Naive B cell (primary cell): ENCODE data around the gene ARID1A. TPM values are rescaled to one million over a fixed set of nuclear protein-coding genes. Genes with fewer than 3 reads are reported as not detected.
"Not testable (repeated sequence)": the region's sequence is repeated elsewhere in the genome, so short reads cannot be mapped to it uniquely, and the experiment has no call there.

Experiments
- ATAC-seq, 2 donors: fragments of 150-1000 bp; cut with Tn5 transposase; 2 replicates each; pipeline ENCODE4 v1.10.0; 2021; ENCODE audit warnings: low read depth in 2 of 2, mild to moderate bottlenecking in 2 of 2, moderate library complexity in 2 of 2
- DNase-seq: peaks from one replicate; pipeline ENCODE4 v3.0.0; 2022
- H3K27ac Mint-ChIP-seq, 6 donors: one replicate each; pipeline ENCODE4 v1.8.0; 2020 to 2022; ENCODE audit warnings: mild to moderate bottlenecking in 6 of 6, mixed read lengths in 6 of 6, moderate library complexity in 5 of 6, inconsistent platforms in 2 of 6
- H3K27me3 Mint-ChIP-seq, 3 donors: one replicate each; pipeline ENCODE4 v1.8.0; 2021 to 2022; ENCODE audit warnings: mixed read lengths in 3 of 3, mild to moderate bottlenecking in 1 of 3
- H3K36me3 Mint-ChIP-seq, 2 donors: one replicate each; pipeline ENCODE4 v1.8.0; 2020 to 2022; ENCODE audit warnings: mixed read lengths in 2 of 2, inconsistent platforms in 1 of 2, mild to moderate bottlenecking in 1 of 2
- H3K4me1 Mint-ChIP-seq, 3 donors: one replicate each; pipeline ENCODE4 v1.8.0; 2020 to 2022; ENCODE audit warnings: mixed read lengths in 3 of 3, inconsistent platforms in 1 of 3, mild to moderate bottlenecking in 1 of 3, moderate library complexity in 1 of 3
- H3K4me3 Mint-ChIP-seq, 8 donors: one replicate each; pipeline ENCODE4 v1.8.0; 2020 to 2022; ENCODE audit warnings: mild to moderate bottlenecking in 8 of 8, mixed read lengths in 8 of 8, moderate library complexity in 8 of 8, inconsistent platforms in 2 of 8
- H3K9me3 Mint-ChIP-seq, 7 donors: one replicate each; pipeline ENCODE4 v1.8.0; 2020 to 2022; ENCODE audit warnings: mixed read lengths in 7 of 7, mild to moderate bottlenecking in 5 of 7, inconsistent platforms in 2 of 7, moderate library complexity in 1 of 7
- polyA plus RNA-seq, 6 donors: library from polyadenylated mRNA; unstranded; fragments of 300-500 nt; fragmentation: Illumina TruSeq; gene quantifications; one replicate each; pipeline ENCODE4 v1.2.3, GENCODE V29; 2021; ENCODE audit warnings: low read depth in 6 of 6

Gene ARID1A
- polyA plus RNA-seq, result 10 to 100 TPM in 5 of 6 donors, 1 to 10 TPM in 1; 8.8 to 38.2 (median 18.9) TPM

DNA sequence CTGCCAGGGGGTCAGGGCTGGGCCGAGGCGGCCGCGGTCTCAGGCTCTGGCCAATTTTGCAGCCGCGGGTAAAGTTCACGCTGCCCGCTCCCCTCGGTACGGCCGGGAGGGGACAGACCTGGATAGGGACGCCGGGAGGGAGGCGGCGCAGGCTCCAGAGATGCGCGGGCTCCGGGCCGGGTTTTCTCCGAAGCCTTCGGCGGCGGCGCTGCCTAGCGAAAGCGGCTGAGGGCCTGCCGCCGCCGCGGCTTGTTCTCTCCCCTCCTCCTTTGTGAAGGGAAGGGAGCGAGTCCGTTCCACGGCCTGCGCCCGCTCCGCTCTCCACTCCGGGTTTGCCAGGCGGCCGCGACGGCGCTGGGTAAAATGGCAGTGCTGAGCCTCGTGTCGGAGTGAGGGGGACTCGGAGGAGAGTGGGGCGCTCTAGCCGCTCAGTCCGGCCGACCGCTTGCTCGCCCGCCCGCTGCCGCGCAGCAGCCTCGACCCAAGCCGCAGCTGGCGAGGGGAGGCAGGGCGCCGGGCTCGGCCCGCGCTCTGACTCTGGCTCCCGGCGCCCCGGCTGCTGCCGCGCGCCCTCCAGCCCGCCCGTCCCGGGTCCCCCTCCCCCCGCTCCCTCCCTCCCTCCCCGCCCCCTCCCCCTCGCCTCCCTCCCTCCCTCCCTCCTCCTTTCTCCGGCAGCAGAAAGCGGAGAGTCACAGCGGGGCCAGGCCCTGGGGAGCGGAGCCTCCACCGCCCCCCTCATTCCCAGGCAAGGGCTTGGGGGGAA, at the start of gene ARID1A:
TSS of gene ARID1A (plus strand) at position 660 of the 763 bp plus-strand sequence. CDS start 389 bp downstream, outside the sequence.
- no peaks in the 10 kb centered on the region for H3K9me3 Mint-ChIP-seq
- peak; percentile 46 to 53 for ATAC-seq
- peak; percentile 98 for DNase-seq
- peak within 1 kb of the TSS in 7 of 8 donors; percentile 86 to 99 (median 96) for H3K4me3 Mint-ChIP-seq
- H3K27ac Mint-ChIP-seq, result peak within 1 kb of the TSS; percentile 66 to 96 (median 90)
- peaks cover 25 to 36% (median 34%) of the 10 kb centered on the region in 3 donors for H3K4me1 Mint-ChIP-seq
- no peaks in the 10 kb centered on the region for H3K36me3 Mint-ChIP-seq
- no peaks in the 10 kb centered on the region for H3K27me3 Mint-ChIP-seq

DNA sequence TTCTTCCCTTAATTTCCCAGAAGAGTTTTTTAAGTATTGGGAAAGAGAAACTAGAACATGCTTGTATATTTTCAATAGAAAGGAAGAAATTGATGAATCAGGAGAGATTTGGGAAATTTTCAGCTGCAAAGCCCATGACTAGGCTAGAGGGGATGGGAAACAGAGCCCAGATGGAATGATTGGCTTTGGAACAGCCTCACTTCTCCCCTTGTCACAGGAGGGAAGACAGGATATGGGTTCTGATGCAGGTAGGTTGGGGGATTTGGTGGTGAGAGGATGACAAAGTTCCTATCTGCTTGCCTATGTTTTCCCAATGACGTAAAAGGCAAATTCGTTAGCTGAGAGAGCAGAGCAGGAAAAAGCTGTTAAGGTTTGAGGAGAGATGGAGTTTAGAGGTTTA, 31.0 kb upstream of the ARID1A start:
- DNase-seq (no peak), ATAC-seq (no peak)
- no peaks in the 10 kb centered on the region for H3K27me3 Mint-ChIP-seq
- H3K4me1 Mint-ChIP-seq, result no peaks in the 10 kb centered on the region
- no peaks in the 10 kb centered on the region for H3K36me3 Mint-ChIP-seq
- H3K9me3 Mint-ChIP-seq, result no peaks in the 10 kb centered on the region
- no peak overlapping the region for H3K4me3 Mint-ChIP-seq
- no peak overlapping the region for H3K27ac Mint-ChIP-seq

DNA sequence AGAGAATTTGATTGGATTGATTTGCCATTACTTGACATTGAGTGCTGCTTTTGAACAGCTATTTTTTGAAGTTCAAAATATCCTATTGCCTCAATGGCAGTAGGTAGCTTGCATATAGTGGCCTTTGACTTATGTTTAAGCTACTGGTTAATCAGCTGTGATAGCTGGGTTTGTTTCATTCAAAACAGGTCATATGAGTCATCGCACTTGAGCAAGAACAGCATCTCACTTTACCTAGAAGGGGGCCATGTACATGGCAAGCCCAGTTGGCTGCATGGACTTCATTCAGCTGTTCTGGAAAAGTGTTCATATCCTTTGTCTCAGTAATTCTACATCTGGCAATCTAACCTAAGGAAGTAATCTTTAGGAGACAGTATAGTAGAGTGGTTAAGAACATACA, 29.0 kb upstream of the ARID1A start:
- DNase-seq, result no peak

DNA sequence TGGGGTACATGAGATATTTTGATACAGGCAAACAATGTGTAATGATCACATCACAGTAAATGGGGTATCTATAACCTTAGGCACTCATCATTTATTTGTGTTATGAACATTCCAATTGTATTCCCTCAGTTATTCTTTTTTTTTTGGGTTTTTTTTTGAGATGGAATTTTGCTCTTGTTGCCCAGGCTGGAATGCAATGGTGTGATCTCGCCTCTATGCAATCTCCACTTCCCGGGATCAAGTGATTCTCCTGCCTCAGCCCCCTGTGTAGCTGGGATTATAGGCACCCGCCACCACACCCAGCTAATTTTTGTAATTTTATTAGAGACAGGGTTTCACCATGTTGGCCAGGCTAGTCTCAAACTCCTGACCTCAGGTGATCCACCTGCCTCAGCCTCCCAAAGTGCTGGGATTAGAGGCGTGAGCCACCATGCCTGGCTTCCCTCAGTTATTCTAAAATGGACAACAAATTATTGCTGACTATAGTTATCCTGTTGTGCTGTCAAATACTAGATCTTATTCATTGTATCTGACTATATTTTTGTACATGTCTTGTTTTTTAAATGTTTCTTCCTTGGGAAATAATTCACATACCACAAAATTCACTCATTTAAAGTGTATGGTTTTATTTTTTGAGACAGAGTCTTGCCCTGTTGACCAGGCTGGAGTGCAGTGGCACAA, 27.6 kb upstream of the ARID1A start:
- H3K36me3 Mint-ChIP-seq, DNase-seq, H3K4me1 Mint-ChIP-seq, ATAC-seq, H3K27me3 Mint-ChIP-seq, H3K9me3 Mint-ChIP-seq, H3K27ac Mint-ChIP-seq: not testable (repeated sequence)
- H3K4me3 Mint-ChIP-seq, result peak overlapping the region in 1 of 8 donors; percentile 22

More for the DNA sequence above, 29.0 kb upstream of the ARID1A start:
- H3K4me1 Mint-ChIP-seq, result no peaks in the 10 kb centered on the region
- no peak overlapping the region for H3K4me3 Mint-ChIP-seq
- no peaks in the 10 kb centered on the region for H3K27me3 Mint-ChIP-seq
- no peaks in the 10 kb centered on the region for H3K36me3 Mint-ChIP-seq
- no peak overlapping the region for H3K27ac Mint-ChIP-seq
- no peak for ATAC-seq
- H3K9me3 Mint-ChIP-seq, result no peaks in the 10 kb centered on the region

DNA sequence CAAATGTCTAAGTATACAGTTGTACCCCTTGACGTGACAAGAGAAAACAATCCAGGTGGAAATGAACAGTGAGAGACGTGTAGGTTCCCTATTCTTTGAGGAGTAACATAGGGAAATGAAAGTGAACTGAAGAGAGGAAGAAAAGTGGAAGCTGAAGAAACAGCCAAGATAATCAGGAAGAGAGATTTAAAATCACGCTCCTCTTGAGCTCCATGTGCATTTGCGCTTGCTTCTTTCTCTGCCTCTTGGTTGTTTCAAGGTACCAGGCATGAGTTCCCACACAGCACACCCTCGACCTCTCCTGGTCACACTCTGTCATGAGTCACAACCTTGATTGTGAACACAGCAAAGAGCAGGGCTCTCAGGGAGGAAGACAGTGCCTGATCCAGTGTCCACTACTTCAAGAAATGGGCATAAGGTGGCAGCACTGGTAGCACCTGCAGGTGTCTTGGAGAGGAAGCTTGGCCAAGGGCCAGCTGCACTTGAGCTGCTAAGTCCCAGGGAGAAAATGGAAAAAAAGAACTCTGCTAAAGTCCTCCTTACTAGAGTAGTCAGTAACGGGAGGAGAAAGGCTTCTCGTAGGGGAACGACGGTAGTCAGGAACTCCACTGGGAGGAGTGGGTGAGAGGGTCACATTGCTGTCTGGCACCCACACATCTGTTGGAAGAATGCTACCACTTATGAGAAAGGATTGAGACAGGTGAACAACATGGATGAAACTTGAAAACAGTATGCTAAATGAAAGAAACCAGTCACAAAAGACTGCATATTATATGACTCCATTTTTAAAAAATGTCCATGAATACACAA, 18.3 kb upstream of the ARID1A start:
- H3K36me3 Mint-ChIP-seq, result no peaks in the 10 kb centered on the region
- H3K4me1 Mint-ChIP-seq, result peaks cover 13 to 17% (median 17%) of the 10 kb centered on the region in 3 donors
- DNase-seq (peak; percentile 47), ATAC-seq (peak; percentile 92 to 94)
- no peaks in the 10 kb centered on the region for H3K27me3 Mint-ChIP-seq
- peak overlapping the region in 7 of 8 donors; percentile 60 to 83 (median 78) for H3K4me3 Mint-ChIP-seq
- H3K27ac Mint-ChIP-seq, result peak overlapping the region; percentile 14 to 90 (median 47)
- no peaks in the 10 kb centered on the region for H3K9me3 Mint-ChIP-seq

DNA sequence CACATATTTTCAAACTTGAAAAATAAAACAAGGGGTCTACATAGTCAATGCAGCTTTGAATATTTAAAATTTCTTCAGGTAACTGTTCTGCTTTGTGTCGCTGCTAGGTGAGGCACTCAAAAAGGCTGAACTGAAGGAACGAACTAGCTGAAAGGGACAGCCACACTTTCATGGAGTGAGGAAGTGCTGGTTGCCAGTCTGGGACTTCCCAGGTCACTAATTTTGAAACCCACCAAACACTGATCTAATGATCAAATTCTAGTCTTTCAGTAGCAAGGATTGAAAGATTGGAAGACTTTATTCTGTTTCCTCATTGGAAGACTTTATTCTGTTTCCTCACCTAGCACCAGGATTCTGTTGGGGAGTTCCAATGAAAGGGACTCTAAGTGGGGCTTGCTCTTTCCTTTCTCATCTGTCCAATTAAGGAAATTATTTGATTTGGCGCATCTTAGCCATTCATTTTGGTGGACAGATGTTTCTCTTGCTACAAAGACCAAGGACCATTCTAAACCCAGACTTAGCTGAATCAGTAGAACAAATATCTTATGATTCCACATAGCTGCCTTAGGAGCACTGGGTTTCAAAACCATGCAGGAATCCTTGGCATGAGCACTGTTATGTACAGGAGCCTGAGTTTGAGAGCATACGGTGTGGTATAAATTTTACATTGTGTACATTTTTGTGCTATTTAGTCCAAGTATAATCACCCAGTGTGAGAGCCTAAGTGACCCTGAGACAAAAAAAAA, 10.9 kb upstream of the ARID1A start:
- DNase-seq (no peak), ATAC-seq (no peak)
- Mint-ChIP-seq H3K4me3 (no peak overlapping the region), H3K36me3 (no peaks in the 10 kb centered on the region), H3K9me3 (no peaks in the 10 kb centered on the region), H3K27ac (peak overlapping the region in 1 of 6 donors; percentile 33), H3K4me1 (peaks cover 0 to 9% (median 0%) of the 10 kb centered on the region in 3 donors), H3K27me3 (no peaks in the 10 kb centered on the region)

DNA sequence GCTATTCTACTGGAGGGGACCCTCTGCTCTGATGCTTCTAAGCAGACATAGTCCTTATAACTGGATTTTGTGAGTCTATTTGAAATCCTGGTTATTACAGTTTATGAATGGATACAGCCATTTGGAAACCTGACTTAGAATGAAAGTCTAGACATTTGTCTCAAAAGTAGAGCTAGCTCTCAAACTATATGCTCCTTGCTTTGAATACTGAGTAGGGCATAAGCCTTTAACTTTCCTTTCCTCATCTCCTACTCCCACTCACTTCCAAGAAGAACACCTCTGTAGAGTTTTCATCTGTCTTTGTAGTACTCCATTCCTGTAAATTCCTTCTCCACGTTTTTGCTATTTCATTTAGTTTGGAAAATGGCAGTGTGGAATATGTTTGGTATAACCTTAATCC, 9.0 kb upstream of the ARID1A start:
- no peak for ATAC-seq
- no peaks in the 10 kb centered on the region for H3K27me3 Mint-ChIP-seq
- H3K9me3 Mint-ChIP-seq, result no peaks in the 10 kb centered on the region
- H3K4me3 Mint-ChIP-seq, result no peak overlapping the region
- H3K27ac Mint-ChIP-seq, result no peak overlapping the region
- H3K4me1 Mint-ChIP-seq, result peaks cover 0 to 20% (median 8%) of the 10 kb centered on the region in 3 donors
- H3K36me3 Mint-ChIP-seq, result no peaks in the 10 kb centered on the region
- no peak for DNase-seq

DNA sequence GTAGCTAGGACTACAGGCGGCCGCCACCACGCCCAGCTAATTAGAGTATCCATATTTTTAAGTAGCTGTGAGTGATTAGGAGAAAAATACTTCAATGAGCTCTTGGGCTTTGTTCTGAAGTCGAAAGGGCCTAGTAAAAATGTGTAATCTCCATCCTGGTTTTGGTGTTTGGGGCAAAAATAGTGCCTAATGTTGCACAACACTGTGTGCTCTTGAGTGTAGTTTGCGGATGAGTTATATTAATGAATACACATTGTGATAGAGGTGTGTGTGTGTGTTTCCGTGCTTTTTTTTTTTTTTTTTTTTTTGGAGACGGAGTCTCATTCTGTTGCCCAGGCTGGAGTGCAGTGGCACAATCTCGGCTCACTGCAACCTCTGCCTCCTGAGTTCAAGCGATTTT, 6.3 kb upstream of the ARID1A start:
- DNase-seq, result no peak
- H3K27ac Mint-ChIP-seq, result peak overlapping the region in 1 of 6 donors; percentile 81
- peaks cover 19 to 39% (median 33%) of the 10 kb centered on the region in 3 donors for H3K4me1 Mint-ChIP-seq
- no peak for ATAC-seq
- H3K9me3 Mint-ChIP-seq, result no peaks in the 10 kb centered on the region
- no peaks in the 10 kb centered on the region for H3K36me3 Mint-ChIP-seq
- H3K27me3 Mint-ChIP-seq, result no peaks in the 10 kb centered on the region
- H3K4me3 Mint-ChIP-seq, result peak overlapping the region in 1 of 8 donors; percentile 50

DNA sequence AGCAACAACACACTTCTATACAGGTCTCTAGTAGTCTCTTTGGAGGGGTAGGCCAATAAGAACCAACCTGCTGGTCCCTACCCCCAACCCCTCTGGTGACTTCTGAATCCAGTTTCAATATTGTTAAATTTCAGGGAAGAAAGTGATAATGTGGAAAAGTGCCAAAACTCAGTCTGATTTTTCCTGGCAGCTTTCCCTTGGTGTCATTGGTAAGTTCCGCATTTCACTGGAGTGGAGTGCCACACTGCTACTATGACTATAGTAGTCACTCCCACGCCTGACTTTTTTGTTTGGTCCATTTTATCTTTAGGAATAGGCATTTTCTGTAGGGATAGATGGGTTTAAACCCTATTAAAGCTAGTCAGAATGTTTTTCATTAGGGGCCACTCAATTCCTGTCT, 5.7 kb upstream of the ARID1A start:
- no peaks in the 10 kb centered on the region for H3K9me3 Mint-ChIP-seq
- DNase-seq (no peak), ATAC-seq (no peak)
- H3K4me3 Mint-ChIP-seq, result peak overlapping the region in 1 of 8 donors; percentile 50
- no peaks in the 10 kb centered on the region for H3K36me3 Mint-ChIP-seq
- no peaks in the 10 kb centered on the region for H3K27me3 Mint-ChIP-seq
- peak overlapping the region in 1 of 6 donors; percentile 38 for H3K27ac Mint-ChIP-seq
- H3K4me1 Mint-ChIP-seq, result peaks cover 25 to 44% (median 40%) of the 10 kb centered on the region in 3 donors

DNA sequence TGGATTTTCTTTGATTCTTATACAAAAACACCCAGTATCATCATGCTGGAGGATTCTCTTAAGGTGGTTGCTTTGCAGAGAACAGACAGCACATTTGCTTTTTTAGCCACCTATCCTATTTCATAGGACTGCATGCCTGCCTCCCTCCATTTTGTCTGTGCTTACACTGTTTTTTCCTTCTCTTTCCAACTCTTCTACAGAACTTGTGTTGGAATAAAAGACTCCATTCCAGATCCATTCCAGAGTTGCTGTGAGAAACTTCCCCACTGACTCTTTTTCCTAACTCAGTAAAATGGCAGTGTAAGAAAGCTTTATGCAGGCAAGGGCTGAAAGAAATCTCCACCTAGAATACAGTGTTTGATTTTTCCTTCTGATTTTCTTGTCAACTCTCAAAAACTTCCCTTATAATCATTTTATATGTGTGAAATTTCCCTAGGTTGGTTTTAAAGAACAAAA, 5.2 kb upstream of the ARID1A start:
- no peak for DNase-seq
- H3K4me1 Mint-ChIP-seq, result peaks cover 25 to 41% (median 40%) of the 10 kb centered on the region in 3 donors
- no peaks in the 10 kb centered on the region for H3K27me3 Mint-ChIP-seq
- no peak for ATAC-seq
- no peaks in the 10 kb centered on the region for H3K36me3 Mint-ChIP-seq
- H3K4me3 Mint-ChIP-seq, result peak overlapping the region in 1 of 8 donors; percentile 50
- peak overlapping the region in 1 of 6 donors; percentile 20 for H3K27ac Mint-ChIP-seq
- H3K9me3 Mint-ChIP-seq, result no peaks in the 10 kb centered on the region

DNA sequence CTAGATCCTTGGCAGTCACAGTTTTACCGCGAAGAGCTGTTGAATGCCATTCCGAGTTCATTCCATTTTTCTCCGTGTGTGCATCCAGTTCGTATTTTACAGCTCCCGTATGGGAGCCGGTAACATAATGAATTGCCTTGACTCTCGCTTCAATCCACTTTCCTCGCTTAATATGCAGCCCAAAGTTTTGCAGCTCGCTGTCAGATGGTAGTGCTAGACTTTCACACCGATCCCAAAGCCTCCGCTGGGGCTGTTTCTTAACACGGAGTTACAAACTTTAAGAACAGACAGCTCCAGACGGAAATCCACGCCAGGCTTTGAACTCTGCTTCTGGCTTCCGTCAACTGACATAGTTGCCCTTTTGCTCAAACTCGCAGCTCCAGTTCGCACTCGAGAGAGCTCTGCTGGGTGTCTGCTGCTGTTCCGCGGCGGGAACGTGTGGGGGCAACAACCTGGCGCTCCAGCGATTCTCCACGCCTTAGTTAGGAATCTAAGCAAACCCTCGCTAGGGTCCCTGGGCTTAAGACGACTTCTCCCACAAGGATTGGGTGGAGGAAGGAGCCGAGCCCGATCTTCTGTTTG, 3.5 kb upstream of the ARID1A start:
- H3K9me3 Mint-ChIP-seq, result no peaks in the 10 kb centered on the region
- H3K27ac Mint-ChIP-seq, result peak overlapping the region; percentile 82 to 98 (median 93)
- ATAC-seq, result peak; percentile 40 to 44
- DNase-seq, result peak; percentile 81
- H3K4me3 Mint-ChIP-seq, result peak overlapping the region in 7 of 8 donors; percentile 92 to 99 (median 96)
- H3K36me3 Mint-ChIP-seq, result no peaks in the 10 kb centered on the region
- no peaks in the 10 kb centered on the region for H3K27me3 Mint-ChIP-seq
- H3K4me1 Mint-ChIP-seq, result peaks cover 25 to 41% (median 40%) of the 10 kb centered on the region in 3 donors

DNA sequence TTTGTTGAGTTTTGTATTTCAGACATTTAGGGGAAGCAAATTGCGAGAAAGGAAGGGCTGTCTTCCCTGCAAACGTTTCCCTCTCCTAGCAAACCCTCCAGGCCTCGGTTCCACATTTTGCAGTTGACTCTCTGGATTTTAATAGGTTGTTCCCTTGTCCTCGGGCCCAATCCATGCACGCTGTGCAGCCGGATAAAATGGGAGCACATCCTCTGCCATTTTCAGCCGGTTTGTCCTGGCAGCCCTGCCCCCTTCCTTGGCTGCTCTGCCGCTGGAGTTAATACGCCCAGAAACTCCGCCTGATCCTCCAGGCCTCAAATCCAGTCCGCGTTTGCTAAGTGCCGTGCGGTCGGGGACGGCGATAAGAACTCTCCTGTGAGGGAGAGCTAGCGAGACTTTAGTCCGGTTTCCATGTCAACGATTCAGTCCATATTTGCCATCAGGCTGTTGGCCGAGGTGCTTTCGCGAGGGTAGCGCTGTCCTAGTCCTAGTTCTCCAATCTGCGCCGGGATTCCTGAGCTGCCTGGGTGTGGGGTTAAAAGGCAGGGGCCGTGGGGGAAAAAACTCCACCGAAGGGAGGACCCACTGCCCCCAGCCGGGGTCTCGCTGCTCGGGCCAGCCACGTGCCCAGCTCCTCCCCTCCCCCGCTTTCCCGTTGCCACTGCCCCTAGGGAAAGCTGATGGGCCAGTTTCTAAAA, 2.9 kb upstream of the ARID1A start:
- peaks cover 25 to 41% (median 40%) of the 10 kb centered on the region in 3 donors for H3K4me1 Mint-ChIP-seq
- ATAC-seq, result peak; percentile 43 to 48
- H3K27ac Mint-ChIP-seq, result peak overlapping the region; percentile 82 to 98 (median 93)
- H3K27me3 Mint-ChIP-seq, result no peaks in the 10 kb centered on the region
- no peaks in the 10 kb centered on the region for H3K36me3 Mint-ChIP-seq
- peak; percentile 84 for DNase-seq
- peak overlapping the region in 7 of 8 donors; percentile 92 to 99 (median 96) for H3K4me3 Mint-ChIP-seq
- H3K9me3 Mint-ChIP-seq, result no peaks in the 10 kb centered on the region
